GM18519 (cell line): ENCODE results near the gene TRPM1.
A peak's percentile ranks its signal among the peaks of the same experiment; 100 is the strongest.

Experiments used
- ATAC-seq: cut with Tn5 transposase; IDR thresholded peaks from one replicate; pipeline ENCODE4 v1.9.1; 2021; ENCODE audit warnings: mild to moderate bottlenecking, moderate library complexity; ENCODE audit not compliant: unreplicated experiment, low FRiP score

TRPM1 gene

DNA sequence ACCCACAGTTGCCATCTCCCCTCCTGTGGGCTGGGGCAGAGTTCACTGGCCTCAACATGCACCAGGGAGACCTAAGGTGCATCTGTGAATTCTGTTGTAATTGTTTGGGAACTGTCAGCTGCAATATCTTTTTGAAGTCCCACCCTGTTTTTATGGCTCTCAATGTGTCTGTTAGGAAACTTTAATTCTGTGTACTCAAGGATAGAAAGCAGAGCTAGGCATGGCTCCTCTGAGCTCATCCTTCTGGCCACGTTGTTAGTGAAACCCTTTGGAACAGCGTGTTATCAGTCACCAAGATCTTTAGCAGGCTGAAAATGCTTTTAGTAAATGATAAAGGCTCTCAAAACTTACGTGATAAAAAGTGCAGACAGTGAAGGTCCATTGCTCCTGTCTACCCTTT lies 76.5 kb downstream of the TRPM1 start:
- no peak for ATAC-seq

DNA sequence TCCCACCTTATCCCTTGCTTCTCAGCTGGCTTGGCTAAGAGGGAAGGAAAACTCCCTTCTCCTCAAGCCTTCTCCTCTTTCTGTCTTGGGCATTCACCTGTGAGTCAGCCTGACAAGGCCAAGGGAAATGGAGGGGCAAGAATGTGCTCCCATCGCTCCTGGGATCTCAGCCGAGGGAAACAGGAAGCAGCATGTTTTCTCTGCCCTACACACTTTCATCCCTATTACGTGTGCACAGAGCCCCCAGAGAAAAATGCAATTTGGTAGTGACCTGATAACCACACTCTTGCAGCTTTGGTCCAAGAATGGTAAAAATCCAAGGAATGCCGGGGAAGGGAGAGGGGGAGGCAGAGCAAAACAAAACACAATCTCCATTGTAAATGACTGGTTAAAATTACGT lies 77.2 kb downstream of the TRPM1 start:
- no peak for ATAC-seq

DNA sequence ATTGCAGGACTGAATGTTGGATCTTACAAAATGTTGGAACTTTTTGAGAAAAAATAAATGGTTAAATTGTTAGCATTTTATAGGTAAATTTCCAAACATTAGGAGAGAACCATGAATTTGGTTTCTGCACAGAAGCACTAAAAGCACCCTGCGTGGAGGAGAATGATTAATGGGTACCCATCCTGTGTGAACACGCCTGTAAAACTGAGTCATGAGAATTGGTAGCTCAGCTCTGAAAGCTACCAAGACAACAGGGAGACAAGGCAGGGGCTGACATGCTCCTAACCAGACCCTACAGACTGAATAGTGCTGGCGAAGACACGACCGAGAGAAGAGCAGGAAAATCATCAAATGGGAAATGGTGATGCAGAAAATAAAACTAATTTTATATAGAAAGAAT lies 77.7 kb downstream of the TRPM1 start:
- ATAC-seq: no peak

DNA sequence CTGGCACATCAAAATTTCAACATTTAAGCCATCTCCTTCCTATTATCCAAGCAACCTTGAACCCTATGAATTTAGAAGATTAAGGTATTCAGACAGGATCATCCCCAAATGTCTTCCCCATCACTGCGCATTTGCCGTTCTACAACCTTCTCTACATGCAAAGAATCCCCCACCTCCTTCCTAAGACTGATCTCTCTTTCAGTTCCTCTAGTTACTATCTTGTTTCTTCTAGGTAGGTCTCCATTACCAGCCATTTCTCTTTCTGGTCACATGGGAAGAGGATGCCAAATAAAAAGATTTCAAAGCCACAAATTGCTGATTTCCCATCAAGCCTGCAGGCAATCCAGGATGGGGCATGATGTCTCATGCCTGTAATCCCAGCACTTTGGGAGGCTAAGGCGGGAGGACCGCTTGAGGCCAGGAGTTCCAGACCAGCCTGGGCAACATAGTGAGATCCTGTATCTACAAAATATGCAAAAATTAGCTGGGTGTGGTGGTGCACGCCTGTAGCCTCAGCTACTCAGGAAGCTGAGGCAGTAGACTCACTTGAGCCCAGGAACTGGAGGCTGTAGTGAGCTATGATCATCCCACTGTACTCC lies 80.4 kb downstream of the TRPM1 start:
- ATAC-seq: no peak

DNA sequence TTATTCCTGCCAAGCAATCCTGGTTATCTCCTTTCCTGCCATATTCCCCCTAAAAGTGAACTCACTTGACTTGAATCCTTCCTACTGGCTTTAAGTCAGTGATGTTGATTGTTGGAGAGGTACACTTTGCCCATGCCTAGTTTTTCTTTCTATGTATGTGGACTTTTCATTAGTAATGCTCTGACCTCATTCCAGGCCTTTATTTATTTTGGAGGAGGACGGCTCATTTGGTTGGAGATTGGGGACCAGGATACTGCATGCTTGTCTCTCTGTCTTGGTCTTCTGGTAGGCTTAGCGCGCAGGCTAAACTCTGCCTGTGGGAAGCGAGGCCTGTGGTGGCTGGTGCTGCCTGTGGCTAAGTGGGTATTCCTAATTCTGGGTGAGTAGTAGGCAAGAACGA lies 81.0 kb downstream of the TRPM1 start:
- no peak for ATAC-seq

DNA sequence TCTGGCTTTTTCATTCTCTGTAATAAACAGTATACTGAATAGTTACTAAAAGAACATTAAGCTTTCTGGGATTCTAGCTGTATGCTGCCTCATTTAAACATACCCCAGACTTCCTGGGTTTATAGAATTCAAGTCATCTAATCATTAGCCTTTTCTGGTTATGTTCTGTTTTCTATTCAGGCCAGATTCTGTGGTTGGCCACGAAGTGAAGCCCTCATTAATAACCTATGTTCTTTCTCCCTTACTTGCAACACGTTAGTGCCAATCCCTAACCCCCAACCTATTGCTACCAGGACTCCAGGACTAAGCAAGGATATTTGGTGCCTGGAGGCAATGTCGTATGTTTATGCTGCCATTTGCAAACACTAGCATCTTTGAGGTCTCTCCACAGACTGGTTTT lies 81.5 kb downstream of the TRPM1 start:
- no peak for ATAC-seq

DNA sequence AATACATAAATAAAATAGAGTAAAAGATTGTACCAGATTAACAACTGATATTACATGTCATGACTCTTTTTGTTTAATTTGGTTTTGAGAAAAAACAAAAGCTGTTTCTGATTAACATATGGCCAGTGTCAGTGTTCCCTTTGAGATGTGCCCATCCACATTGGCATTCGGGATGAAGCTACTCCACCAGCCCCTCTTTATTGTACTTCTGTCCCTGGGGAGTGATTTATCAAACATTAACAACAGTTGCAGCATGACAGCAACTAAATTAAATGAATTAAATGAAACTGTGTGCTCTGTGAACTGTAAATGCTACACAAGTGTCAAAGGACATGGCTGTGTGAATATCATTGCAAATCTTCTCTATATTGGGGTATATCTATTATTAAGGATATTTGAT lies 84.2 kb downstream of the TRPM1 start:
- ATAC-seq: no peak

DNA sequence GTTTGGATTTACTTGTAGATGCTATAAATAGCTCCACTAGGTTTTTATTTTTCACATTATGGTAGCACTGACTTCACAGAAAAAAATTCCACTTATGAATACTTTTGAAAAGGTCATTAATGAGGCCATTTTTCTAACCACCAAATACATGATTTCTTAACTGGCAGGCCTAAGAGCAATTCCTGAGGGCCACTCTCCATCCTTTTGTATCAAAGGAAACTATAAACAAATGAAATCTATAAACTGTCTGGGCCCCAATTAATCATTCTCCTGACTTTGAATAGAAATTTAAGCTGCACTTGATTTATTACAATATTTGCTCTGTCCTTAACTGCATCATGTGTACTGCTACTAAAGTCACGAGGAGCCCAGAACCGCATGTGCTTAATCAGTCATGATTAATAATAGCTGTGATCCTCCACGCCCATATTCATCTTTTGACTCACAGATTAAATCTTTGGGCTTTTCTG lies 85.0 kb downstream of the TRPM1 start:
- ATAC-seq: no peak

DNA sequence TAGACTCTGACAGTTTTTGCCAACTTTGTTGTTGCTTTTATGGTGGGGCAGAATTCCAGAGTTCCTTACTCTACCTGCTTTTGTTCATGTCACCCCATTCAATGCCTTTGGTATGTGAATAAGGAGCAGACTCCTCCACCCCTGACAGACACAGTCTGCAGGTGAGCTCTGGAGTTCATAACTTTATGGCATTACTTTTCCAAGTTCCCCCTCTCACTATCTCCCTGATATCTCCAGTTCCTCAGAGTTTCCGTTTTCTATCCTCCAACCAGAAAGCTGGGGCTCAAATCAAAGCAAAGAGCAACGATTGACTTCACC lies 87.0 kb downstream of the TRPM1 start:
- no peak for ATAC-seq

DNA sequence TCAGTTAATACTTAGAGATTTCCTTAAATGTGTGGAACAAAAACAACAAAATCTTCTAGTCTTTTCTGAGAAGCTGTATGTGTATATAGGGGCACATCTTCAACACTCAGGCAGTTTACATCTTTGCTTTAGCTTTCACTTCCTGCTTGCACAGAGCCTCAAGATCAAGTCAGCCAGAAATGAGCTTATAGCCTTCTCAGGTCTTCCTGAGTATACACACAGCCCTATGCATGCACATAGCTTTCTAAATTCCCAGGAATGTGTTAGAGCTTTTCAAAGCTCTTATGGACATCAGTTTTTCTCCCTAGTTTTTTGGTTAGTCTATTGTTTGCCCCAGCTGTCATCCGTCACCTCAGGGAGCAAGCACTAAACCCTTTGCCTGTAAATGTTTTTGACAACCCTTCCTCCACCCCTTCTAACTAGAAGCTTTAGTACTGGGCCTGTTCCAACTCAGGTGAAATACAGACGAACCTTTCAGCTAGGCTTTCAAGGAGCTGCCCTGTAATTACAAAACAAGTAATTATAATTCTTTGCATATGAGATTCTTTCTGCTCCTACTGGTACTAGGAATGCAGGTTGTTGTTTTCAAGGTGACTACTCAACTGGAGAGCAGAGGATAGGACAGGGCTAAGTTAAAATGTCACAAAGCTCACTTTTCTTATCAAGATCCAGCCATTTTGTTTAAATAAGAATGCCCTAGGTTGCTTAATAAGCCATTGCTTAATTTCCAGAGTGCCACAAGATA lies 87.5 kb downstream of the TRPM1 start:
- ATAC-seq: peak; percentile 87

DNA sequence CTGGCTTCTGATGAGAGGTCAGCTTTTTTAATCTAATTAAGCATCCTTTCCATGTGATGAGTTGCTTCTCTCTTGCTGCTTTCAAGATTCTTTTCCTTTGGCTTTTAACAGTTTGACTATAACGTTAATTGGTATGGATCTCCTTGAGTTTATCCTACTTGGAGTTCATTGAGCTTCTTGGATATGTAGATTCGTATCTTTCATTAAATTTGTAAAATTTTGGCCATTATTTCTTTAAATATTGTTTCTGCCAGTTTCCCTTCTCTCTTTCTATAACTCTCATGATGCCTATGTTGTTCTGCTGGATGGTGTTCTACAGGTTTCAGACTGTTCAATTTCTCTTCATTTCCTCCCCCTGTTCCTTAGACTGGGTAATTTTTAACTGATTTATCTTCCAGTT lies 89.1 kb downstream of the TRPM1 start:
- no peak for ATAC-seq

DNA sequence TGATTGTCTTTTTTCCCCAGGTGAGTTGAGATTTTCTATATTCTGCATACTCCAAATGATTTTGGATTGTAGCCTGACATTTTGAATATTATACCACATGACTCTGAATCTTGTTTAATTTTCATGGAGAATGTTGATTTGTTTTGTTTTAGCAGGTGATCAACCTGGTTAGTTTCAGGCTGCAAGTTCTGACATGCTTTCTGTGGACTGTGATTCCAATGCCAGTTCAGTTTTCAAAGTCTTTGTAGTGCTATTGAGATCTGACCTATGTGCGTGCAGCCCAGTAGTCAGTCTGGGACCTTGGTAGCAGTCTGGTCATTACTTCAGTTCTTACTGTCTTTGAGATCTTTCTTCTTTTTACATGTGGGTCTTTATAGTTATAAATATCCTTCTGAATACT lies 91.5 kb downstream of the TRPM1 start:
- ATAC-seq: no peak

DNA sequence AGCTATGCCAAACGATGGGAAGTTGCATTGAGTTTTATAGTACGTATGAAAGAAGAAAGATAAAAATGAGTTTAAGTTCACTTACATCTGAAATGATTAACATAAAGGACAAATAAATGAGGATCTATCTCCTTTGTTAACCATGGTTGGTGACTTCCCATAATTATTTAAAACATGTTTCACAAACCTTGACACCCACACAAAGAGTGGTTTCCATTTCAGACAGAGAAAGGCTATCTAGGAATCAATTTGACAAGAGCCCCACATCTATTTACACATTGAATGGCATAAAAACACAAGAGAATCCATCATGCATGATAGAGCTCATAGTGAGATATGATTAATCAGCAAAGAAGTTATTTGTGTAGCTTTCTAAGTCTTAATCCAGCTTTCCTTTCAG lies 95.9 kb downstream of the TRPM1 start:
- ATAC-seq: no peak

DNA sequence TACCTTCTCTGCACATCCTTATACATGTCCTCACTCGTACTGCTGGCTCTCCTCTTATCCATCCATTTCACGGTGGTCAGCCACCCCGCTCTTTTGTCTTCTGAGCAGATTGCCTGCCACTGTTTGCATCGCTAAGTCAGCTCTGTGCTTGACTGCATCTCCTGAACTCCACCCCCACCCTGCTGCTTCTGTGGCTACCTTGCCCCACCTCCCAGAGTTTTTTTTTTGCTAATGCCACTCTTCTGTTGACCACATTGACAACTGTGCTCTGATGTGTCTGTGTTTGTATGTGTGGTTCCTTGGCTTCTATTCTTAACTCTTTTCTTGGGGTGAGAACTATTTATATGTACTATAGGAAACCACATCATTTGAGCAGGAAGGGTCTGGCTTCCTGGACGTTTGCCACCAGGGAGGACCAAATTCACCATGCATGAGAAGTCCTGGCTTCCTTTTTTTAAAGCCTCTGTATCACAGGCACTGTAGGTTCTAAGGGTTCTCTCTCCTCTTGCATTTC lies 97.2 kb downstream of the TRPM1 start:
- peak; percentile 65 for ATAC-seq

DNA sequence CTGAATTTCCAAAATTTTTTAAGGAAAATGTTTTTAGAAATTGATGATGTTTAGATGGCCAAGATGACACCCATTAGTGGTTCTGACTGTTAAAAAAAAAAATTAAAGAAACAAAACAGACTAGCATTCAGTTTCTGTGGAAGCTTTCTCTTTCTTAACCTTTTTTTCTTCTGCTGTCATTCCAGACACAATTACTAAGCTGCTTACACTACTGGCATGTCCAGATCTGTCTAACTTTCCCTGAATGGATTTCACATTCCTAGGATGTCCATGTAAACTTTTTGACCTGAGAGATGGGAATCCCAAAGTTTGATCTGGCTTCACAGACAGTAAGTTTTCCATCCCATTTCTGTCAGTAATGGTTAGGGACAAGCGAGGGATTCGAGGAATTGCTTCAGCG lies 99.8 kb downstream of the TRPM1 start:
- ATAC-seq: no peak

DNA sequence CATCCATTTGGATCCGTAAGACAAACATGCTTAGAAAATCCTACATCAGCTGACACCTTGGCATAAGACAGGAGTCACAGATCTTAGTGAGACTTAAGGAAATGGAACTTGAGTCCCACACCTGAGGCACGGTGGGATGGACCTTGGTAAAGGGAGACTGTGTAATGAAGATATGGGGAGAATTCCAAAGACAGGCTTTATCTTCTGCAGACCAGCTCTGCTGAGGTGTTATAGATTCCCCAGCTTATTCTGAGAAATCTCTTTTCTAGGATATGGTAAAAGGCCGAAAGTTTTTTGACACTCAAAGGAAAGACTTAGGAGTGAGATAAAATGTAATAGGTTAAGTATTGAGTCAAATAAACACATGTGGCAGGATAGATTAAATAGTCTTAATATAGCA lies 101.8 kb downstream of the TRPM1 start:
- no peak for ATAC-seq

DNA sequence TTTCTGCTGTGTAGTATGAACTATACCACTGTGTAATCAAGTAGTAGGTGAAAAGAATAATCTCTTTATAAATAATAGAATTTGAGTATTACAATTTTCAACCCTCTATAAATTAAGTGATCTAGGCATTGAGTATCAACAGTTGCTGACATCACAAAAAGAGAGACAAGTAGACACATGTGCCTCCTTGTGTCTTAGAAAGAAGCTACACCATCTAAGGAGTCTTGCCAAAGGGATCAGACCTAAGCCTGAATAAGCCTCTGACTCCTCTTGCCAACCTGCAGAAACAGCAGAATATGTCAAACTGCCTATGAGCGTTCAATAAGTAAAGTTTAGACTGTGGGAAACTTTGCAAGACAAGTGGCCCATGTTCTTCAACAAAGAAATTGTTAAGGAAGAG lies 104.3 kb downstream of the TRPM1 start:
- ATAC-seq: no peak

DNA sequence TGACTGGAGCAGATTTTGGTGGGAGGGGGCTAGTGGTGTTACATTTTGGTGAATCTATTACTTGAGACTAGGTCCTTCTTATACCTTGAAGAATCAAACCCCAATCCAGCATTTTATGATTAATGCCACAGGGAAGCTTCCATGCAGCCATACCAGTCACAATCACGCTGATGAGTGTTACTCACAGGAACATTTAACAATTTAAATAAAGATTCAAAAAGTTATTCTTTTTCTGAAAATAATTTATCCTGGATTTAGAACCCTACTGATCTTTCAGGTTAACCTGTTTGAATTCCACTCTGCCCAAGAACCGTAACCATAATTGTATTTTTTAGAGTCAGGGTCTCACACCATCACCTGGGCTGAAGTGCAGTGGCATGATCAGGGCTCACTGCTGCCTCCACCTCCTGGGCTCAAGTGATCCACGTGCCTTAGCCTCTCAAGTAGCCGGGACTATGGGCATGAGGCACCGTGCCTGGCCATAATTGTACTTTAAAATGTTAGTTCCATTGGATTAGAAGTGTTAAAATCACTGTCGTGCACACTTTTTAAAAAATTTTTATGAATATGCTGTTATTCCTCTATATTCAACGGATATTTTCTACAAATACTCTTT lies 109.2 kb downstream of the TRPM1 start:
- no peak for ATAC-seq

DNA sequence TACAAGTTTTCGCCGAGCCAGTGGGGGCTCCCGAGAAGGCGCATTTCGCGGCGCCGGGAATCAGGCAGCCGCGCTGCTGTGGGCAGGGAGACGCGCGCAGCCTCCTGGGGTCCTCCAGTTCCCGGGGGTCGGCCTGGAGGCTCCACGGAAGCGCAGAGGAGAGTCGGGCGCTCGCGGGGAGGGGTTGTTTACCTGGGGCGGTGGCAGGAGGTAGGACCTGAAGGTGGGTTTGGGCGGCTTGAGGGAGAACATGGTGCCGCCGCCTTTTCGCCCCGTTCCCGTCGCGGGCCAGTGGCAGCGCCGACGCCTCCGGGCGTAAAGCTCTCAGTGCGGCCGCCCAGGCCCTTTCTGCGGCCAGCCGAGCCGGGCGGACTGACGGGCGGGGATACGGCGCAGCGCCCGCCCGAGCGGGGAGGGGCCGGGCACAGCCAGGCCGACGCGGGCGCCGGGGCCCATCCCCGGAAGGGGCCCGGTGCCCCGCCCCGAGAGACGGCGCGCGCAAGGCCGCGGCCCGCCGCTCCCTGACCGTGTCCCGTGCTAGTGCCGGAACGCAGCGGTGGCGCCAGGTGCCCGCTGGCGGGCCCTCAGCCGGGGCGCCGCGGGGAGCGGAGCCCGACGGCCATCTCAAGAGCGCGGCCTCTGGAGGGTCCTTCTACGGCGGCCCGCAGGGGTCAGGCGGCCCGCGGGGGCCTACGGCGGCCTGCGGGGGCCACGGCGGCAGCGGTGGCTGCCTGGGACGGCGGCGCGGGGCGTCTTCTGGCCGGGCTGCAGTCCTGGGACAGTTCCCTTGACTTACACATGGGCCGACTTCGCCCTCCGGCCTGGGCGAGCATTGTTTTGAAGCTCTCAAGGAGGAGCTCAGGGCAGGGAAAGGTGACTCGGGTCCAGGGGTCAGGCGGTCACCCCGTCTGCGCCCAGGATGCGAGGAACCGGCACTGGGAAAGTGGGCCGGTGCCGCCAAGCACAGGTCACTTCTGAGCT lies 110.0 kb downstream of the TRPM1 start, which contains the start of gene MTMR10:
MTMR10 (minus strand) TSS at position 374 of the 981 bp plus-strand sequence; CDS start at position 252, 122 bp downstream.
- ATAC-seq: peak; percentile 77

DNA sequence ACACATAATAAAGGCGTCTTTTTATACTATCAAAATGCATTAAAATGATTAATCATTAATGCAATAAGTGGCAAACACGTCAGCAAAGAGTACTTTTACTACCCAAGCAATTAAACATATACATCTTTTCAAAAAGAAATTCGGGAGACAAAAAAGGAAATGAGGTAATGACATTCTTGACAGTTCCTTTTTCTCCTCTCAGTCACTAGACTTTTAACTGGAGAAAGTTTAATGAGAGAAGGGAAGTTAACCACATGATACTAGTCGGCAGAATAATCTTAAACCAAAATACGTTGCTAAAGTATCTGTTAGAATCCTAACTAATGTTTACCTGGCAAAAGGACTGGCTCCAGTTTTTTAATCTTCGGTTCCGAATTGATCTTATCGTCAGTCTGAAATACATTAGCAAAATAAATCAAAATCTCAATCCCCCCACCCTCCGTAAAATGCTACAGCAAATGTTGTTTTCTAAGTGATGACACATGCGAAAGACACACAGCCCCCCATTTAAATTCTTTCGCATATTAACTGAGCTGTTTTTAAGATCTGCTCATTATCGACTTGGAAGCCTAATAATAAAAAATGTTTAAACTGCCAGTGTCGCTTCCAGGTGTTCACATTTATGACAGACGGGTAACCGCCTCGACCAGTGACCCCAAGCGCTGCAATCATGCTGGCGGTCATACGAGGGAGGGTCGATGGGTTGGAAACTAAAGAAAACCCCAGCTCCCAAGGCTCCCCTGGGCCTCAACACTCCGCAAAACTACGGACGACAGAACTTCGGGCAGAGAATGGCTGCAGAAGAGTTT lies 110.9 kb downstream of the TRPM1 start:
- no peak for ATAC-seq
